H1 (cell line): ENCODE measurements around the gene C3orf38. TPM values are rescaled to one million over a fixed set of nuclear protein-coding genes. Genes with fewer than 3 reads are reported as not detected.

ENCODE experiments used
- PHF8 ChIP-seq: fragments of 200-600 bp; sonication (generic); conservative IDR thresholded peaks from 2 replicates; pipeline ENCODE4 v1.7.1; 2012; ENCODE audit warnings: low read depth, mild to moderate bottlenecking, inconsistent platforms, low read length, moderate library complexity
- SIRT6 ChIP-seq: IDR thresholded peaks from one replicate; pipeline ENCODE4 v1.7.1; 2012; ENCODE audit warnings: low read length, inconsistent platforms
- TBP ChIP-seq: IDR thresholded peaks from 2 replicates; pipeline ENCODE4 v1.6.1; 2011; ENCODE audit warnings: low read depth, low read length, improper control_type of control experiment
- polyA plus RNA-seq, 7 experiments: library from polyadenylated mRNA; depleted of rRNA in 3 of 7; stranded (reverse) in 5 of 7; unstranded in 2 of 7; fragments of >200 nt in 5 of 7; fragments of 200-250 nt in 2 of 7; gene quantifications; 1 replicate in 5 of 7; 2 replicates in 1 of 7; 4 replicates in 1 of 7; pipeline versions ENCODE4 v1.2.1 to v1.2.3, GENCODE V29; 2011 to 2013; ENCODE audit warnings: missing spikeins in 2 of 7, mixed read lengths in 2 of 7
- total RNA-seq: library from RNA; stranded (reverse); fragmentation: NEBNext Ultra II Directional; extraction: Animal tissue kit (Norgen Biotek cat#: 25700); gene quantifications from 2 replicates; pipeline ENCODE4 v1.2.1, GENCODE V29; 2021
- TF ChIP-seq, protein P1 (sequence below), 3 experiments: IDR thresholded peaks; 1 replicate in 2 of 3; 2 replicates in 1 of 3; pipeline versions ENCODE4 v1.5.1 to v1.6.1; 2011; ENCODE audit warnings: low read length in 3 of 3, mild to moderate bottlenecking in 3 of 3, inconsistent platforms in 2 of 3, low read depth in 1 of 3, moderate library complexity in 1 of 3; ENCODE audit not compliant: insufficient read depth in 1 of 3; ENCODE audit errors: control extremely low read depth in 1 of 3
- TF ChIP-seq, protein P2 (sequence below): IDR thresholded peaks from 2 replicates; pipeline ENCODE4 v1.6.1; 2012; ENCODE audit warnings: inconsistent platforms

C3orf38 gene
- total and polyA plus RNA-seq, 2 of the 8 experiments (the other 6 are each of a cell fraction or from before 2014, with no cell fraction given) = 8.6 to 32.1 TPM

DNA sequence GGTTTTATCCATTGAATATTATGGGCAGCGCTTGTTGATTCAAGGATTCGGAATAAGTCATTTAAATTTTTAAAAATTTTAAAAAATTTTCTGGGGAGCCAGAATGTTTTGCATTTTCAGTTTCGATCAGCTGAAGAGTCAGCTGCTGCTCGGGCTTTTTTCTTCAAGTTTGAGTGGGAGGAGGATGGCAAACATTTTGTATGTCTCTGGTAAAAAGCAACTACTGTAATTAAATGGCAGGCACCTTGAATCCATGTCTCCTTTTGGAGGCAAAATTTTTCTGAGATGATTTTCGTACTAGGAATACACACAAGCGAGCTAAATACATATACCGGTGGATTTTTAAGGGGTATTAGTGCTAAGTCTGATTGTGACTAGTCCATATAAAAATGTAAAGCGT is 612 bp downstream of the C3orf38 start (continued):
- TF ChIP-seq, protein P1, sequence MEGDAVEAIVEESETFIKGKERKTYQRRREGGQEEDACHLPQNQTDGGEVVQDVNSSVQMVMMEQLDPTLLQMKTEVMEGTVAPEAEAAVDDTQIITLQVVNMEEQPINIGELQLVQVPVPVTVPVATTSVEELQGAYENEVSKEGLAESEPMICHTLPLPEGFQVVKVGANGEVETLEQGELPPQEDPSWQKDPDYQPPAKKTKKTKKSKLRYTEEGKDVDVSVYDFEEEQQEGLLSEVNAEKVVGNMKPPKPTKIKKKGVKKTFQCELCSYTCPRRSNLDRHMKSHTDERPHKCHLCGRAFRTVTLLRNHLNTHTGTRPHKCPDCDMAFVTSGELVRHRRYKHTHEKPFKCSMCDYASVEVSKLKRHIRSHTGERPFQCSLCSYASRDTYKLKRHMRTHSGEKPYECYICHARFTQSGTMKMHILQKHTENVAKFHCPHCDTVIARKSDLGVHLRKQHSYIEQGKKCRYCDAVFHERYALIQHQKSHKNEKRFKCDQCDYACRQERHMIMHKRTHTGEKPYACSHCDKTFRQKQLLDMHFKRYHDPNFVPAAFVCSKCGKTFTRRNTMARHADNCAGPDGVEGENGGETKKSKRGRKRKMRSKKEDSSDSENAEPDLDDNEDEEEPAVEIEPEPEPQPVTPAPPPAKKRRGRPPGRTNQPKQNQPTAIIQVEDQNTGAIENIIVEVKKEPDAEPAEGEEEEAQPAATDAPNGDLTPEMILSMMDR (IDR thresholded peaks at IDR 0.05; ENCODE audit: control extremely low read depth in 1 of 3, insufficient read depth in 1 of 3, low read depth in 1 of 3, low read length in 3 of 3) = no peak
- TF ChIP-seq, protein P2, sequence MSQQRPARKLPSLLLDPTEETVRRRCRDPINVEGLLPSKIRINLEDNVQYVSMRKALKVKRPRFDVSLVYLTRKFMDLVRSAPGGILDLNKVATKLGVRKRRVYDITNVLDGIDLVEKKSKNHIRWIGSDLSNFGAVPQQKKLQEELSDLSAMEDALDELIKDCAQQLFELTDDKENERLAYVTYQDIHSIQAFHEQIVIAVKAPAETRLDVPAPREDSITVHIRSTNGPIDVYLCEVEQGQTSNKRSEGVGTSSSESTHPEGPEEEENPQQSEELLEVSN = no peak
- TF ChIP-seq TBP (no peak), PHF8 (no peak), SIRT6 (no peak)
- TF ChIP-seq, all 59 proteins: peak for 0
